ENCODE results near the gene LMBRD2.

LMBRD2 gene

DNA sequence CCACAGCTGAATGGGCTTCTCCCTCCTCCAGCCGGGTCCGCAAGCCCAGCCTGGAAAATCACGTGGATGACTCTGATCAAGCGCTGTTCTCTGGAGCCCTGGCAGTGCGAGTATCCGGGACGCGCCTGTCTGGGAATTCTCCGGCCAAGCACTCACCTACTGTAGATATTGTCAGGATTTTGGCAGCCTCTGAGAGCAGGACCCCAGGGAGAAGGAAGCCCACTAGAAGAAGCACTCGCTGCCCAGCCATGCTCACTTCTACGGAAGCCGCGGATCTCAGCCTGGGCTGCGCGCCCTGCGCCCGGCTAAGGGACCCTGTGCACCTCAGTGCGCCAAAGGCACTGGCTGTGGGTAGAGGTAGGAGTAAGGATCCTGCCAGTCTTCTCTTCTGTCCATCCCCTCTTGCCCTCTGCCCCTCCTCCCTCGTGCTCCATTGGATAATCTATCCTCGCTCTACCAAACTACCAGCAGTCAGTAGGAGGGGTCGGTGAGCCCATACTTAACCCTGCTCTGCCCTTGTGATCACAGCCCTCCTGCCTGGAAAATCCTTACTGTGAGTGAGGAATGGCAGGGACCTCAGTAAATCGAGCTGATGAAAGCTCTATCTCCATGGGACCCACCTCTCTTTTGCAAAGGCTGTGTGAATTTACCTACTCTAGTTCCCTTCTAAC lies 85.0 kb downstream of the LMBRD2 start, which contains the start of gene UGT3A2:
Gene UGT3A2, minus strand, starts transcription at position 343 of the 671 bp plus-strand sequence. Its CDS starts 93 bp downstream, at position 250.
- no peak within 1 kb of the TSS for H3K4me3 ChIP-seq (ENCODE audit: control insufficient read depth, low read depth, low read length)
- TF ChIP-seq CTCF (IDR thresholded peaks at IDR 0.05; ENCODE audit: control insufficient read depth, insufficient read depth, low read depth, low read length, missing control alignments), result no peak
- DNase-seq (ENCODE audit: low read depth), result no peak

- no peak overlapping the region for H3K4me3 ChIP-seq (ENCODE audit: control insufficient read depth, low read depth, low read length)
- no peak for DNase-seq (ENCODE audit: low read depth)
- TF ChIP-seq CTCF (IDR thresholded peaks at IDR 0.05; ENCODE audit: control insufficient read depth, insufficient read depth, low read depth, low read length, missing control alignments), result no peak
Observed at GRCh38 chr5:36066001-36066539, 85.6 kb downstream of the LMBRD2 start.

GRCh38 chr5:36060420-36060887 lies 91.2 kb downstream of the LMBRD2 start:
- DNase-seq (ENCODE audit: low read depth), result no peak
- no peak overlapping the region for H3K4me3 ChIP-seq (ENCODE audit: control insufficient read depth, low read depth, low read length)
- TF ChIP-seq CTCF (IDR thresholded peaks at IDR 0.05; ENCODE audit: control insufficient read depth, insufficient read depth, low read depth, low read length, missing control alignments), result peak; percentile 39

DNA sequence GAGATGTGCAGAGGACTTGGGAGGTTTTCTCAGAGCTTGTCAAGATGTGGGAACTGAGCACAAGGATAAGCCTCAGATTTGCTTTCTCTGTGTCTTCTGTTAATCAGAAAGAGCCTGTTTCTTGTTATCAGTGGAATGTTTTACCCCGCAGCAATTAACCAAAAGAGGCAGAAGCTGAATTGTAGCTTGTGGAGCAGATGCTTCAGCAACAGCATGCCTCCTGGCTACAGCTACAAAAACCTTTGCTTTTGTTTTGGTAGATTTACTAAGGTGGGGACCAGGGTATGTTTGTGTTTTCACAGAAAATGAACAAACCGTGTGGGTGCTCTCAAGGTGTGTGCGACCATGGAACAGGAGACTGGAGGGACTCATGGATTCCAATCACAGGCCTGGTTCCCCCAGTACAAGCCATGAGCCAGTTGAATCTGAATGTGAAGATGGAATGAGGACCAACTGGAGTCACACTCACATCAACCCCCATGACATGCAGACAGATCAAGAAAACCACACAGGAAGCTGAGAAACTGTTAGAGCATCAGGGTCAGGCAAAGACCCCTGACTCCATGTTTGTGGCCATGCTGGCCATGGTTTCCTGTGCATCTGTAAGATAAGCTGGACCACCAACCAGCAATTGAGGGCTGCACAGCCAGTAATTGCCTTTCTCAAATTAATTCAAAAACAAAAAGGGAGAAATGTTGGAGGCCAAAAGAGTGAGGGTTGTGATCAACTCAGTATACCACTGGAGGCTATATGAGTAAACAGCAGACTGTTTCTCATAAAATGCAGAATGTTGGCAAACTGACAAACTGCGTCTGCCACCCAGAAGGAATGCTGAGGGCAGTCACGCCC lies 91.9 kb downstream of the LMBRD2 start:
- peak; percentile 62 for DNase-seq (ENCODE audit: low read depth)
- no peak overlapping the region for H3K4me3 ChIP-seq (ENCODE audit: control insufficient read depth, low read depth, low read length)
- TF ChIP-seq CTCF (IDR thresholded peaks at IDR 0.05; ENCODE audit: control insufficient read depth, insufficient read depth, low read depth, low read length, missing control alignments), result no peak

- no peak overlapping the region for H3K4me3 ChIP-seq (ENCODE audit: control insufficient read depth, low read depth, low read length)
- no peak for TF ChIP-seq CTCF (IDR thresholded peaks at IDR 0.05; ENCODE audit: control insufficient read depth, insufficient read depth, low read depth, low read length, missing control alignments)
- no peak for DNase-seq (ENCODE audit: low read depth)
Observed at GRCh38 chr5:36058776-36059175, 92.9 kb downstream of the LMBRD2 start.

DNA sequence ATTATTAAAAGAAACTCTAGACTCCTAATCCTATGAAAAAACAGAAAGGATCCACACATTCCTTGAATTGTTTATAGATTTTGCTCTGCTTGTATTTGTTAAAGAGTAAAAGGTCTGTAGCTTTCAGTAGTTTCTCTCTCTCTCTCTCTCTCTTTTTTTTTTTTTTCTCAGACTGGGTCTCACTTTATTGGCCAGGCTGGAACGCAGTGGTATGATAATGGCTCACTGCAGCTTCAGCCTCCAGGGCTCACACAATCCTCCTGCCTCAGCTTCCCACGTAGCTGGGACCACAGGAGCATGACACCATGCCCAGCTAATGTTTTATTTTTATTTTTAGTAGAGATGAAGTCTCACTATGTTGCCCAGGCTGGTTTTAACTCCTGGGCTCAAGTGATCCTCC lies 94.3 kb downstream of the LMBRD2 start:
- DNase-seq (ENCODE audit: low read depth), result no peak
- TF ChIP-seq CTCF (IDR thresholded peaks at IDR 0.05; ENCODE audit: control insufficient read depth, insufficient read depth, low read depth, low read length, missing control alignments), result no peak

More for the DNA sequence above, 94.3 kb downstream of the LMBRD2 start:
- H3K4me3 ChIP-seq (ENCODE audit: control insufficient read depth, low read depth, low read length), result no peak overlapping the region

All from AG09309 (cell line).